ENCODE data around the gene CAAP1.

Gene CAAP1

DNA sequence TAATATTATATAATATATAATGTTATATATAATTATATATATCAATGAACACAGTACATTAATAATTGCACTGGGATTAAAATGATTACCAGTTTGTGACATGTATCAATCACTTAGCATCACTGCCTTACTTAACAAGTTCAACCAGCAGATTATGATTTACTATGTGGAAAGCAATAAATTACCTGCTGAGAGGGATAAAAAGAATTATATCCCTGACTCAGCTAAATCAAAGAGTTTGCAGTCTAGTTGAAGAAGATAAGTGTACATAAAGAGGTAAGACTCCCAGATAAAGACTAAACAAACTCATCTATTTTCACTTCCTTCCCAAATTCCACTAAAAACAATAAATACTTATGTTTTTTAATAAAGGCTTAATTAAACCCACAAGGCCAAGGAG lies 43.2 kb upstream of the CAAP1 start:
- no peak for TF ChIP-seq CTCF (IDR thresholded peaks at IDR 0.05; ENCODE audit: poor library complexity, severe bottlenecking)
- Histone ChIP-seq H3K27ac (ENCODE audit: poor library complexity, severe bottlenecking) (no peak overlapping the region), H3K4me3 (ENCODE audit: severe bottlenecking) (no peak overlapping the region), H3K36me3 (ENCODE audit: low read depth) (peaks cover 48% of the 10 kb centered on the region), H3K4me1 (ENCODE audit: insufficient read depth, poor library complexity, severe bottlenecking) (no peaks in the 10 kb centered on the region), H3K9me3 (ENCODE audit: severe bottlenecking) (no peaks in the 10 kb centered on the region), H3K27me3 (ENCODE audit: insufficient read depth, poor library complexity, severe bottlenecking) (no peaks in the 10 kb centered on the region)
- no peak for ATAC-seq (ENCODE audit: low read depth)
- DNase-seq (ENCODE audit: low spot score), result no peak

DNA sequence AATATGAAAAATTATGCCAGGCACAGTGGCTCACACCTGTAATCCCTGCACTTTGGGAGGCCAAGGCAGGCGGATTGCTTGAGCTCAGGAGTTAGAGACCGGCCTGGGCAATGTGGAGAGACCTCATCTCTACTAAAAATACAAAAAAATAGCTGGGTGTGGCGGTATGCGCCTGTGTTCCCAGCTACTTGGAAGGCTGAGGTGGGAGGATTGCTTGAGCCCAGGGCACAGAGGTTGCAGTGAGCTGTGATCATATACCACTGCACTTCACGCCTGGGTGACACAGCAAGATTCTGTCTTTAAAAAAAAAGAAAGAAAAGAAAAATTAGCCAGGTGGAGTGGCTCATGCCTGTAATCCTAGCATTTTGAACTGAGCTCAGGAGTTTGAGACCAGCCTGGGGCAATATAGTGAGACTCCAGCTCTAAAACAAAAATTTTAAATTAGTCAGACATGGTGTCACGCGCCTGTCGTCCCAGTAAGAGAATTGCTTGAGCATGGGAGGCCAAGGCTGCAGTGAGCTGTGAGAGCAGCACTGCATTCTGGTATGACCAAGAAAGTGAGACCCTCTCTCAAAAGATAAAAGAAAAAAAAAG lies 36.4 kb upstream of the CAAP1 start:
- H3K4me3 ChIP-seq (ENCODE audit: severe bottlenecking), result no peak overlapping the region
- no peaks in the 10 kb centered on the region for H3K4me1 ChIP-seq (ENCODE audit: insufficient read depth, poor library complexity, severe bottlenecking)
- DNase-seq (ENCODE audit: low spot score) (no peak), ATAC-seq (ENCODE audit: low read depth) (no peak)
- no peaks in the 10 kb centered on the region for H3K9me3 ChIP-seq (ENCODE audit: severe bottlenecking)
- peaks cover 58% of the 10 kb centered on the region for H3K36me3 ChIP-seq (ENCODE audit: low read depth)
- no peak for TF ChIP-seq CTCF (IDR thresholded peaks at IDR 0.05; ENCODE audit: poor library complexity, severe bottlenecking)
- H3K27ac ChIP-seq (ENCODE audit: poor library complexity, severe bottlenecking), result no peak overlapping the region
- no peaks in the 10 kb centered on the region for H3K27me3 ChIP-seq (ENCODE audit: insufficient read depth, poor library complexity, severe bottlenecking)

DNA sequence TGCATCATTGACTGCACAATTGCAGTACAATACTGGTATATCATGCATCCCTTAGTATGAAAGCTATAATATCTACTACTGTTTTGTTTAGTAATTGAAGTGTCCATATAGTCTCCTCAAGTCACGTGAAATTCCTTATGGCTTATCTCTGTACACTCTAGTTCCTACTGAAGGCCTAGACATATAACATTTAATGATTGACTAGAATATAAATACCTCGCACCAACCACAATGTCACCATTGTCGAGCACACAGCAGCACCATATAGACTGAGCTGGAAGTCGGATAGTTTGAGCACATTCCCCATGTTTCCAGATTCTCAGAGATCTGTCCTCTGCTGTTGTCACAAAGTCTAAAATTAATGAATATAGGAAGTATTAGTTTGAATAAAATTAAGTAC lies 33.0 kb upstream of the CAAP1 start:
- TF ChIP-seq CTCF (IDR thresholded peaks at IDR 0.05; ENCODE audit: poor library complexity, severe bottlenecking), result no peak
- H3K4me1 ChIP-seq (ENCODE audit: insufficient read depth, poor library complexity, severe bottlenecking), result no peaks in the 10 kb centered on the region
- H3K4me3 ChIP-seq (ENCODE audit: severe bottlenecking), result no peak overlapping the region
- H3K27me3 ChIP-seq (ENCODE audit: insufficient read depth, poor library complexity, severe bottlenecking), result no peaks in the 10 kb centered on the region
- no peaks in the 10 kb centered on the region for H3K9me3 ChIP-seq (ENCODE audit: severe bottlenecking)
- H3K27ac ChIP-seq (ENCODE audit: poor library complexity, severe bottlenecking), result no peak overlapping the region
- H3K36me3 ChIP-seq (ENCODE audit: low read depth), result peaks cover 68% of the 10 kb centered on the region
- ATAC-seq (ENCODE audit: low read depth) (no peak), DNase-seq (ENCODE audit: low spot score) (no peak)

DNA sequence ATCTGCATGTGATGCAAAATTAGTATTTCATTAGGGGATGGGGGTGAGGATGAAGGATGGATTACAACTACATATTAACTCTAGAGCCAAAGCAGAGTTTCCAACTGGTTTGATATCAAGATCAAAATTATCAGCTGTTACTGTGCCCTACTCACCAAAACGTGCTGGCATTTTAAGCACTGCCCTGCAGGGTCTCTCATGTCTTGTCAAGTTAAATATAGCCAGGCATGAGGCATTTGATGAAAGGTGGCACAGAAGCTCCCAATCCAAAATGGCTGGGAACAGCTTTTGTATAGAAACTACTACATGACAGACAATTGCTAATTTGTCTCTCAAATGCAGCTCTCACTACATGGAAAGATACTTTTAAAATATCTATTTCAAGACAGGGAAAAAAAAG lies 27.1 kb upstream of the CAAP1 start:
- no peaks in the 10 kb centered on the region for H3K9me3 ChIP-seq (ENCODE audit: severe bottlenecking)
- no peak for ATAC-seq (ENCODE audit: low read depth)
- no peak overlapping the region for H3K4me3 ChIP-seq (ENCODE audit: severe bottlenecking)
- no peak for TF ChIP-seq CTCF (IDR thresholded peaks at IDR 0.05; ENCODE audit: poor library complexity, severe bottlenecking)
- H3K36me3 ChIP-seq (ENCODE audit: low read depth), result peaks cover 87% of the 10 kb centered on the region
- H3K27me3 ChIP-seq (ENCODE audit: insufficient read depth, poor library complexity, severe bottlenecking), result no peaks in the 10 kb centered on the region
- no peaks in the 10 kb centered on the region for H3K4me1 ChIP-seq (ENCODE audit: insufficient read depth, poor library complexity, severe bottlenecking)
- no peak for DNase-seq (ENCODE audit: low spot score)
- H3K27ac ChIP-seq (ENCODE audit: poor library complexity, severe bottlenecking), result no peak overlapping the region

- no peaks in the 10 kb centered on the region for H3K4me1 ChIP-seq (ENCODE audit: insufficient read depth, poor library complexity, severe bottlenecking)
- no peak overlapping the region for H3K27ac ChIP-seq (ENCODE audit: poor library complexity, severe bottlenecking)
- no peaks in the 10 kb centered on the region for H3K9me3 ChIP-seq (ENCODE audit: severe bottlenecking)
- DNase-seq (ENCODE audit: low spot score) (no peak), ATAC-seq (ENCODE audit: low read depth) (no peak)
- no peak for TF ChIP-seq CTCF (IDR thresholded peaks at IDR 0.05; ENCODE audit: poor library complexity, severe bottlenecking)
- H3K4me3 ChIP-seq (ENCODE audit: severe bottlenecking), result no peak overlapping the region
- no peaks in the 10 kb centered on the region for H3K27me3 ChIP-seq (ENCODE audit: insufficient read depth, poor library complexity, severe bottlenecking)
- peaks cover 78% of the 10 kb centered on the region for H3K36me3 ChIP-seq (ENCODE audit: low read depth)
Measured at GRCh38 chr9:26913138-26913668, 20.6 kb upstream of the CAAP1 start.

Data from RWPE2 (cell line).